GM23338 (cell line): Measurements from ENCODE around the gene AOC1. TPM values are rescaled to one million over a fixed set of nuclear protein-coding genes. Genes with fewer than 3 reads are reported as not detected.

Experiments used
- ATAC-seq: fragments of 200-7000 bp; cut with Tn5 transposase; 3 replicates; pipeline ENCODE4 v1.9.1; 2020
- DNase-seq: peaks from one replicate; pipeline ENCODE4 v3.0.0-alpha.2; 2015; ENCODE audit warnings: low spot score
- H2AFZ ChIP-seq: fragments of 200-600 bp; sonication (generic); 2 replicates; pipeline ENCODE4 v1.8.0; 2016; ENCODE audit warnings: antibody characterized with exemption, mild to moderate bottlenecking, moderate library complexity
- H3F3A ChIP-seq: fragments of 200-600 bp; sonication (generic); replicated peaks from 2 replicates; pipeline ENCODE4 v1.8.0; 2017; ENCODE audit warnings: antibody characterized with exemption, mixed run types, low read depth
- H3K27ac ChIP-seq: fragments of 200-600 bp; sonication (generic); 2 replicates; pipeline ENCODE4 v1.6.1; 2016; ENCODE audit warnings: low read depth
- H3K27me3 ChIP-seq: fragments of 200-600 bp; sonication (generic); 2 replicates; pipeline ENCODE4 v1.8.0; 2016; ENCODE audit warnings: mild to moderate bottlenecking, mixed run types, moderate library complexity; ENCODE audit not compliant: insufficient read depth
- H3K36me3 ChIP-seq: fragments of 200-600 bp; sonication (generic); 2 replicates; pipeline ENCODE4 v1.8.0; 2016; ENCODE audit warnings: mild to moderate bottlenecking; ENCODE audit not compliant: insufficient read depth
- H3K4me1 ChIP-seq: fragments of 200-600 bp; sonication (generic); 2 replicates; pipeline ENCODE4 v1.8.0; 2016; ENCODE audit warnings: mild to moderate bottlenecking, moderate library complexity; ENCODE audit not compliant: insufficient read depth
- H3K4me2 ChIP-seq: fragments of 200-600 bp; sonication (generic); 2 replicates; pipeline ENCODE4 v1.7.1; 2017; ENCODE audit warnings: mixed run types
- H3K4me3 ChIP-seq: fragments of 200-600 bp; sonication (generic); 2 replicates; pipeline ENCODE4 v1.6.1; 2016; ENCODE audit warnings: mixed run types
- H3K79me2 ChIP-seq: fragments of 200-600 bp; sonication (generic); replicated peaks from 2 replicates; pipeline ENCODE4 v1.8.0; 2017; ENCODE audit warnings: mild to moderate bottlenecking; ENCODE audit not compliant: insufficient read depth
- H3K9me2 ChIP-seq: fragments of 200-600 bp; sonication (generic); 2 replicates; pipeline ENCODE4 v1.8.0; 2017; ENCODE audit not compliant: insufficient read depth
- H4K20me1 ChIP-seq: fragments of 200-600 bp; sonication (generic); replicated peaks from 2 replicates; pipeline ENCODE4 v1.8.0; 2017; ENCODE audit warnings: mild to moderate bottlenecking; ENCODE audit not compliant: insufficient read depth
- H3K27ac Mint-ChIP-seq: 2 replicates; pipeline ENCODE4 v1.8.0; 2020; ENCODE audit warnings: inconsistent platforms, mild to moderate bottlenecking, moderate library complexity, mixed read lengths
- H3K27me3 Mint-ChIP-seq: 3 replicates; pipeline ENCODE4 v1.8.0; 2022; ENCODE audit warnings: low read depth, mild to moderate bottlenecking, moderate library complexity, mixed read lengths, inconsistent platforms; ENCODE audit not compliant: insufficient read depth, poor library complexity
- H3K36me3 Mint-ChIP-seq: 3 replicates; pipeline ENCODE4 v1.8.0; 2021; ENCODE audit warnings: low read depth, mild to moderate bottlenecking, inconsistent platforms, moderate library complexity, mixed read lengths
- H3K4me1 Mint-ChIP-seq: 3 replicates; pipeline ENCODE4 v1.8.0; 2020; ENCODE audit warnings: mild to moderate bottlenecking, inconsistent platforms, mixed read lengths
- H3K4me3 Mint-ChIP-seq: 3 replicates; pipeline ENCODE4 v1.8.0; 2021; ENCODE audit warnings: moderate library complexity, mild to moderate bottlenecking, inconsistent platforms, mixed read lengths
- H3K9me3 Mint-ChIP-seq: 3 replicates; pipeline ENCODE4 v1.8.0; 2020; ENCODE audit warnings: moderate library complexity, mild to moderate bottlenecking, inconsistent platforms, mixed read lengths
- CREB1 ChIP-seq: fragments of 250-450 bp; sonication (Bioruptor Pico); IDR thresholded peaks from 2 replicates; pipeline ENCODE4 v1.5.0; 2020; ENCODE audit warnings: low read depth, mild to moderate bottlenecking, moderate library complexity
- EZH2 ChIP-seq: fragments of 200-600 bp; sonication (generic); IDR thresholded peaks from one replicate; pipeline ENCODE4 v1.8.0; 2017; ENCODE audit warnings: antibody characterized with exemption, mild to moderate bottlenecking, low read depth; ENCODE audit not compliant: unreplicated experiment
- EZH2phosphoT487 ChIP-seq: fragments of 200-600 bp; sonication (generic); IDR thresholded peaks from one replicate; pipeline ENCODE4 v1.8.1; 2018; ENCODE audit warnings: antibody characterized with exemption; ENCODE audit not compliant: unreplicated experiment
- JUNB ChIP-seq: IDR thresholded peaks from one replicate; pipeline ENCODE4 v1.6.1; 2016; ENCODE audit warnings: antibody characterized with exemption; ENCODE audit not compliant: unreplicated experiment
- NANOG ChIP-seq: IDR thresholded peaks from 2 replicates; pipeline ENCODE4 v1.6.1; 2016; ENCODE audit warnings: antibody characterized with exemption, borderline replicate concordance
- STAT1 ChIP-seq: IDR thresholded peaks from one replicate; pipeline ENCODE4 v1.6.1; 2016; ENCODE audit warnings: antibody characterized with exemption; ENCODE audit not compliant: unreplicated experiment
- ZNF114 ChIP-seq: fragments of 250-450 bp; sonication (Bioruptor Pico); IDR thresholded peaks from 2 replicates; pipeline ENCODE4 v1.5.0; 2020; ENCODE audit warnings: mild to moderate bottlenecking, moderate library complexity
- ZNF331 ChIP-seq: fragments of 250-450 bp; sonication (Bioruptor Pico); IDR thresholded peaks from 2 replicates; pipeline ENCODE4 v1.5.0; 2020; ENCODE audit warnings: low read depth, mild to moderate bottlenecking, moderate library complexity
- ZNF462 ChIP-seq: fragments of 250-450 bp; sonication (Bioruptor Pico); IDR thresholded peaks from 2 replicates; pipeline ENCODE4 v1.5.0; 2020; ENCODE audit warnings: mild to moderate bottlenecking, moderate library complexity
- polyA plus RNA-seq: library from polyadenylated mRNA; unstranded; fragments of >200 nt; fragmentation: Nextera tagmentation; extraction: Ambion mirVana; gene quantifications from 2 replicates; pipeline ENCODE4 v1.2.1, GENCODE V29; 2016
- total RNA-seq: library from RNA; depleted of rRNA; stranded (reverse); fragments of >200 nt; shearing (Covaris generic); gene quantifications from 2 replicates; pipeline ENCODE4 v1.2.3, GENCODE V29; 2014
- TF ChIP-seq, protein P1 (sequence below): IDR thresholded peaks from 2 replicates; pipeline ENCODE4 v1.6.1; 2016; ENCODE audit warnings: antibody characterized with exemption
- TF ChIP-seq, protein P2 (sequence below): IDR thresholded peaks from one replicate; pipeline ENCODE4 v1.6.1; 2018; ENCODE audit warnings: antibody characterized with exemption; ENCODE audit not compliant: unreplicated experiment

The AOC1 gene
- total and polyA plus RNA-seq, 2 experiments from 2014 or later = not detected

DNA sequence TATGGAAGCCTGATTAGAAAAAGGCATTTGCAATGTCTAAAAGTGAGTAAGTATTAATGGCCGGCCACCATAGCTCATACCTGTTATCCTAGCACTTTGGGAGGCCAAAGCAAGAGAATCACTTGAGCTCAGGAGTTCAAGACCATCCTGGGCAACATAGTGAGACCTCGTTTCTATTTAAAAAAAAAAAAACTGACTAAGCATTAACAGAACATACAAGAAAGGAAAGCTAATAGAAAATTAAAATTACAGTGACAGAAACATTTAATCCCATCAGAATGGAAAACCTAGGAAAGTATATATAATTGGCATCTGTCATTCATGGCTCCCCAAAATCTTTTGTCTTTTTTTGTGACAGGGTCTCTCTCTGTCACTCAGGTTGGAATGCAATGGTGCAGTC is 55.9 kb downstream of the AOC1 start:
- Histone ChIP-seq H3K4me3 (no peak overlapping the region), H3K27ac (no peak overlapping the region), H3K27me3 (no peaks in the 10 kb centered on the region), H3K9me2 (no peaks in the 10 kb centered on the region), H3K79me2 (no peaks in the 10 kb centered on the region), H3K36me3 (no peaks in the 10 kb centered on the region), H2AFZ (no peak overlapping the region), H3K4me2 (no peak overlapping the region), H4K20me1 (no peaks in the 10 kb centered on the region), H3K4me1 (no peaks in the 10 kb centered on the region; the same call in 1 of the 2 replicates), H3F3A (no peaks in the 10 kb centered on the region)
- no peak for ATAC-seq
- peaks cover 14% of the 10 kb centered on the region for H3K4me1 Mint-ChIP-seq
- no peak for TF ChIP-seq JUNB
- no peak for DNase-seq
- no peaks in the 10 kb centered on the region for H3K36me3 Mint-ChIP-seq
- no peak overlapping the region for H3K4me3 Mint-ChIP-seq
- H3K27ac Mint-ChIP-seq = no peak overlapping the region
- peaks cover 10% of the 10 kb centered on the region for H3K27me3 Mint-ChIP-seq
- H3K9me3 Mint-ChIP-seq = peaks cover 4% of the 10 kb centered on the region

GRCh38 chr7:150909200-150909995 is 57.1 kb downstream of the AOC1 start:
- DNase-seq (no peak), ATAC-seq (no peak)
- no peak overlapping the region for H3K27ac Mint-ChIP-seq
- Histone ChIP-seq H3K4me3 (no peak overlapping the region), H3K9me2 (no peaks in the 10 kb centered on the region), H3K4me1 (no peaks in the 10 kb centered on the region; the same call in 1 of the 2 replicates), H3K79me2 (no peaks in the 10 kb centered on the region), H3K27ac (no peak overlapping the region), H4K20me1 (no peaks in the 10 kb centered on the region), H3F3A (no peaks in the 10 kb centered on the region), H3K36me3 (no peaks in the 10 kb centered on the region), H3K4me2 (no peak overlapping the region), H3K27me3 (no peaks in the 10 kb centered on the region), H2AFZ (no peak overlapping the region)
- peaks cover 10% of the 10 kb centered on the region for H3K27me3 Mint-ChIP-seq
- H3K9me3 Mint-ChIP-seq = peaks cover 4% of the 10 kb centered on the region
- peaks cover 14% of the 10 kb centered on the region for H3K4me1 Mint-ChIP-seq
- no peaks in the 10 kb centered on the region for H3K36me3 Mint-ChIP-seq
- H3K4me3 Mint-ChIP-seq = no peak overlapping the region
- no peak for TF ChIP-seq EZH2
- TF ChIP-seq ZNF331 (CRISPR knock-in tag) = no peak
- TF ChIP-seq, protein P1, sequence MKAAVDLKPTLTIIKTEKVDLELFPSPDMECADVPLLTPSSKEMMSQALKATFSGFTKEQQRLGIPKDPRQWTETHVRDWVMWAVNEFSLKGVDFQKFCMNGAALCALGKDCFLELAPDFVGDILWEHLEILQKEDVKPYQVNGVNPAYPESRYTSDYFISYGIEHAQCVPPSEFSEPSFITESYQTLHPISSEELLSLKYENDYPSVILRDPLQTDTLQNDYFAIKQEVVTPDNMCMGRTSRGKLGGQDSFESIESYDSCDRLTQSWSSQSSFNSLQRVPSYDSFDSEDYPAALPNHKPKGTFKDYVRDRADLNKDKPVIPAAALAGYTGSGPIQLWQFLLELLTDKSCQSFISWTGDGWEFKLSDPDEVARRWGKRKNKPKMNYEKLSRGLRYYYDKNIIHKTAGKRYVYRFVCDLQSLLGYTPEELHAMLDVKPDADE = no peak
- TF ChIP-seq, protein P2, sequence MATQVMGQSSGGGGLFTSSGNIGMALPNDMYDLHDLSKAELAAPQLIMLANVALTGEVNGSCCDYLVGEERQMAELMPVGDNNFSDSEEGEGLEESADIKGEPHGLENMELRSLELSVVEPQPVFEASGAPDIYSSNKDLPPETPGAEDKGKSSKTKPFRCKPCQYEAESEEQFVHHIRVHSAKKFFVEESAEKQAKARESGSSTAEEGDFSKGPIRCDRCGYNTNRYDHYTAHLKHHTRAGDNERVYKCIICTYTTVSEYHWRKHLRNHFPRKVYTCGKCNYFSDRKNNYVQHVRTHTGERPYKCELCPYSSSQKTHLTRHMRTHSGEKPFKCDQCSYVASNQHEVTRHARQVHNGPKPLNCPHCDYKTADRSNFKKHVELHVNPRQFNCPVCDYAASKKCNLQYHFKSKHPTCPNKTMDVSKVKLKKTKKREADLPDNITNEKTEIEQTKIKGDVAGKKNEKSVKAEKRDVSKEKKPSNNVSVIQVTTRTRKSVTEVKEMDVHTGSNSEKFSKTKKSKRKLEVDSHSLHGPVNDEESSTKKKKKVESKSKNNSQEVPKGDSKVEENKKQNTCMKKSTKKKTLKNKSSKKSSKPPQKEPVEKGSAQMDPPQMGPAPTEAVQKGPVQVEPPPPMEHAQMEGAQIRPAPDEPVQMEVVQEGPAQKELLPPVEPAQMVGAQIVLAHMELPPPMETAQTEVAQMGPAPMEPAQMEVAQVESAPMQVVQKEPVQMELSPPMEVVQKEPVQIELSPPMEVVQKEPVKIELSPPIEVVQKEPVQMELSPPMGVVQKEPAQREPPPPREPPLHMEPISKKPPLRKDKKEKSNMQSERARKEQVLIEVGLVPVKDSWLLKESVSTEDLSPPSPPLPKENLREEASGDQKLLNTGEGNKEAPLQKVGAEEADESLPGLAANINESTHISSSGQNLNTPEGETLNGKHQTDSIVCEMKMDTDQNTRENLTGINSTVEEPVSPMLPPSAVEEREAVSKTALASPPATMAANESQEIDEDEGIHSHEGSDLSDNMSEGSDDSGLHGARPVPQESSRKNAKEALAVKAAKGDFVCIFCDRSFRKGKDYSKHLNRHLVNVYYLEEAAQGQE = no peak
- TF ChIP-seq ZNF462 = no peak
- TF ChIP-seq EZH2phosphoT487 = no peak
- TF ChIP-seq STAT1 = no peak
- TF ChIP-seq NANOG = no peak
- TF ChIP-seq ZNF114 (CRISPR knock-in tag) = no peak
- TF ChIP-seq JUNB = no peak
- TF ChIP-seq CREB1 (CRISPR knock-in tag) = no peak
